ENCODE measurements around the gene GNAS-AS1. TPM values are rescaled to one million over a fixed set of nuclear protein-coding genes. Genes with fewer than 3 reads are reported as not detected.

The GNAS-AS1 gene
- polyA plus RNA-seq, 2 donors: 0.09 to 0.49 TPM

GRCh38 chr20:58793512-58794420, 56.9 kb downstream of the GNAS-AS1 start:
- no peak overlapping the region for H3K27ac ChIP-seq (ENCODE audit: low read depth in 2 of 2, low read length in 1 of 2)
- H3K4me1 ChIP-seq (ENCODE audit: control insufficient read depth in 2 of 2, insufficient read depth in 2 of 2, low read length in 1 of 2): no peaks in the 10 kb centered on the region
- H3K4me3 ChIP-seq (ENCODE audit: low read depth in 1 of 2, low read length in 2 of 2): no peak overlapping the region
- peaks cover 0 to 3% of the 10 kb centered on the region in 2 donors for H3K9me3 ChIP-seq (ENCODE audit: control insufficient read depth in 2 of 2, insufficient read depth in 1 of 2, low read depth in 1 of 2, low read length in 1 of 2)
- H3K27me3 ChIP-seq (ENCODE audit: control insufficient read depth in 1 of 2, insufficient read depth in 2 of 2, low read length in 2 of 2): no peaks in the 10 kb centered on the region
- H3K36me3 ChIP-seq (ENCODE audit: control insufficient read depth in 2 of 2, insufficient read depth in 2 of 2, low read length in 1 of 2): no peaks in the 10 kb centered on the region
- 83 to 88% methylated on average over 29 of the region's 29 CpGs for WGBS, 2 donors

DNA sequence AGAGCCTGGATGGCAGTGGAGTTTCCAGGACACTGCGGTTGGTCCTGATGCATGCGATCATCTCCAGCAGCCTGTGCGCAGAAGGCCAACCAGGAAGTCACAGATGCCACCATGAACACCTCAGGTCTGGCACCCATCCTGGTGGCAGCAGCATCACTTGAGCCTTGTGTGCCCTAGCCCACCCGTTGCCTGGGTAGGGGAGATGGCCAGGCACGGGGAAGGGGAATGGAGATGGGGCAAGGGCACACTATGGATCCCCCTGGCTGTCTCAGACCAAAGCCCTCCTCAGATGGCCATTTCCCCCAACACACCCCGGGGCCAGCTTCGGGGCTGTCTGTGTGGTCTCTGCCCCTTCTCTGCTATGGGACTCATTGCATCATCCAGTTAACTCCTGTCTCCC, 58.3 kb downstream of the GNAS-AS1 start:
- H3K9me3 ChIP-seq (ENCODE audit: control insufficient read depth in 2 of 2, insufficient read depth in 1 of 2, low read depth in 1 of 2, low read length in 1 of 2): peaks cover 0 to 3% of the 10 kb centered on the region in 2 donors
- no peaks in the 10 kb centered on the region for H3K36me3 ChIP-seq (ENCODE audit: control insufficient read depth in 2 of 2, insufficient read depth in 2 of 2, low read length in 1 of 2)
- no peak overlapping the region for H3K27ac ChIP-seq (ENCODE audit: low read depth in 2 of 2, low read length in 1 of 2)
- no peaks in the 10 kb centered on the region for H3K27me3 ChIP-seq (ENCODE audit: control insufficient read depth in 1 of 2, insufficient read depth in 2 of 2, low read length in 2 of 2)
- H3K4me3 ChIP-seq (ENCODE audit: low read depth in 1 of 2, low read length in 2 of 2): no peak overlapping the region
- WGBS, 2 donors: 88 to 92% methylated on average over 7 of the region's 7 CpGs
- no peaks in the 10 kb centered on the region for H3K4me1 ChIP-seq (ENCODE audit: control insufficient read depth in 2 of 2, insufficient read depth in 2 of 2, low read length in 1 of 2)

DNA sequence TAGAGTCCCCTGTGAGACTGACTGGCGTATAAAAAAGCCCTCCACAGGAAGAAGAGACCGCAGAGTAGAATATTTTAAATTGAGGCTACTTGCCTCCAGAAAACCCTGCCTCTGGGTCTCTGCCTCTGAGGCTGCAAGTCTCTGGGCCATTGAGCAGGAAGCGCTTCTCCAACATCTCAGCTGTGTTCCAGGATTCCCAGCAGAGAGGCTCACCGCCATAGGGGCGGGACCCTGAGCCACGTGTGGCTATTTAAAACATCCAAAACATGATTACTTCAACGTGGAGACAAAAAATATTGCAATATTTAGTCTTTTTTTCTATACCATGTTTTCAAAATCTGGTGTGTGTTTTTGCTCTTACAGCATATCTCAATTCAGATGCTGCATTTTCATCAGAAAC, 59.4 kb downstream of the GNAS-AS1 start:
- Histone ChIP-seq H3K9me3 (ENCODE audit: control insufficient read depth in 2 of 2, insufficient read depth in 1 of 2, low read depth in 1 of 2, low read length in 1 of 2) (peaks cover 0 to 3% of the 10 kb centered on the region in 2 donors), H3K4me3 (ENCODE audit: low read depth in 1 of 2, low read length in 2 of 2) (no peak overlapping the region), H3K27me3 (ENCODE audit: control insufficient read depth in 1 of 2, insufficient read depth in 2 of 2, low read length in 2 of 2) (no peaks in the 10 kb centered on the region), H3K27ac (ENCODE audit: low read depth in 2 of 2, low read length in 1 of 2) (no peak overlapping the region), H3K4me1 (ENCODE audit: control insufficient read depth in 2 of 2, insufficient read depth in 2 of 2, low read length in 1 of 2) (no peaks in the 10 kb centered on the region), H3K36me3 (ENCODE audit: control insufficient read depth in 2 of 2, insufficient read depth in 2 of 2, low read length in 1 of 2) (no peaks in the 10 kb centered on the region)
- 41 to 42% methylated on average over 7 of the region's 7 CpGs for WGBS, 2 donors

DNA sequence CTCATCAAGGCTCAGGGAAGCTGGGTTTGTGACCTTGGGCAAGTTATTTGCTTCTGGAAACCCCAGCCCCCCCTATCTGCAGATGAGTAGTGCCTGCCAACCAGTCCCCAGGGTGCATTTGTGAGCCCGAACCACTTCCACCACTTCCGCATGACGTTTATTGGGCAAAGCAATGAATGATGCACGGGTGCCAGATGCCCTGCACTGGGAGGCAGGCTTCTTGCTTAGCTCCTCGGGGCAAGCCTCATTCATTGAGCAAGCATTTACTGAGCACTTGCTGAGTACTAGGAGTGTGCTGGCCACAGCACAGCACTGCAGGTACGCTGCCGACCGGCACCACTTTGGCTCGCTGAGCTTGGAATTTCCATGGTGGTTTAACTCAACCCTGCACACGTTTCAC, 60.2 kb downstream of the GNAS-AS1 start:
- no peaks in the 10 kb centered on the region for H3K27me3 ChIP-seq (ENCODE audit: control insufficient read depth in 1 of 2, insufficient read depth in 2 of 2, low read length in 2 of 2)
- no peak overlapping the region for H3K4me3 ChIP-seq (ENCODE audit: low read depth in 1 of 2, low read length in 2 of 2)
- H3K9me3 ChIP-seq (ENCODE audit: control insufficient read depth in 2 of 2, insufficient read depth in 1 of 2, low read depth in 1 of 2, low read length in 1 of 2): peaks cover 0 to 3% of the 10 kb centered on the region in 2 donors
- 60 to 66% methylated on average over 10 of the region's 10 CpGs for WGBS, 2 donors
- H3K36me3 ChIP-seq (ENCODE audit: control insufficient read depth in 2 of 2, insufficient read depth in 2 of 2, low read length in 1 of 2): no peaks in the 10 kb centered on the region
- H3K4me1 ChIP-seq (ENCODE audit: control insufficient read depth in 2 of 2, insufficient read depth in 2 of 2, low read length in 1 of 2): no peaks in the 10 kb centered on the region
- no peak overlapping the region for H3K27ac ChIP-seq (ENCODE audit: low read depth in 2 of 2, low read length in 1 of 2)

- 77 to 83% methylated on average over 15 of the region's 15 CpGs for WGBS, 2 donors
- no peaks in the 10 kb centered on the region for H3K27me3 ChIP-seq (ENCODE audit: control insufficient read depth in 1 of 2, insufficient read depth in 2 of 2, low read length in 2 of 2)
- H3K9me3 ChIP-seq (ENCODE audit: control insufficient read depth in 2 of 2, insufficient read depth in 1 of 2, low read depth in 1 of 2, low read length in 1 of 2): peaks cover 0 to 3% of the 10 kb centered on the region in 2 donors
- H3K4me3 ChIP-seq (ENCODE audit: low read depth in 1 of 2, low read length in 2 of 2): no peak overlapping the region
- H3K36me3 ChIP-seq (ENCODE audit: control insufficient read depth in 2 of 2, insufficient read depth in 2 of 2, low read length in 1 of 2): no peaks in the 10 kb centered on the region
- H3K27ac ChIP-seq (ENCODE audit: low read depth in 2 of 2, low read length in 1 of 2): no peak overlapping the region
- H3K4me1 ChIP-seq (ENCODE audit: control insufficient read depth in 2 of 2, insufficient read depth in 2 of 2, low read length in 1 of 2): no peaks in the 10 kb centered on the region
Observed at GRCh38 chr20:58788896-58789544, 61.7 kb downstream of the GNAS-AS1 start.

DNA sequence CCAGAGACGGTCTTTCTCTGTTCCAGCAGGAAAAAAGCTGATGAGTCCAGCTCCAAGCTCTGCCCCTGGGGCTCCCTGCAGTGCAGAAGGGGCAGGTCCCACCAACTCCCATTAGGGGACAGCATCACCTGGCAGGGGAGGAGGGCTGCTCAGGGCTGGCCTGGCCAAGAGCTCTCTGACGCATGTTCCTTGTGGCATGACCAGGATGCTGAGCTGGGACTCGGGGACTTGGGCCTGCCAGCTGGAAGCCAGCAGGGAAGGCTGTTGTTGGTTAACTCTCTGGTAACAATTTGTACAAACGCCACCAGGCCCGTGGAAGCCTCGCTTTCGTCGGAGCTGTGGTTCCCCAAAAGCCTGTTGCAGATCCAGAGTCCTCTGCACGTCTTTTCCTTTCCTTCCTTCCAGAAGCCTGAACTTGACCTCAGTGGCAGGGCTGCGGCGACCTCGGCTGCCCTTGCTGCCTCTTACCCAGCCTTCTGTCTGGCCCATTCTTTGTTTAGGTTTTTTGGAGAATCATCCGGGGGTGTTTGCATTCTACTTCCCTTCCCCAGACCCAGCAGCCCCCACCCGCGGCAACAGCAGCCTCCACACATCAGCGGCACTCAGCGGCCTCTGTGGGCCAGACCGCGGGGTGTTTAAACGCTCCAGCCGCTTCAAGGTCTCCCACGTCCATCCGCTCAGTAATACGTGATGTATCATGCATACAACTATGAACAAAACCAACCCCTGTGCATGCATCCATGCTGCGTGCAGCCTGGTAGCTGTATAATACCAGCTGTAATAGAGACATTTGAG, 63.3 kb downstream of the GNAS-AS1 start:
- Histone ChIP-seq H3K27me3 (ENCODE audit: control insufficient read depth in 1 of 2, insufficient read depth in 2 of 2, low read length in 2 of 2) (no peaks in the 10 kb centered on the region), H3K4me1 (ENCODE audit: control insufficient read depth in 2 of 2, insufficient read depth in 2 of 2, low read length in 1 of 2) (no peaks in the 10 kb centered on the region), H3K9me3 (ENCODE audit: control insufficient read depth in 2 of 2, insufficient read depth in 1 of 2, low read depth in 1 of 2, low read length in 1 of 2) (peaks cover 0 to 3% of the 10 kb centered on the region in 2 donors), H3K4me3 (ENCODE audit: low read depth in 1 of 2, low read length in 2 of 2) (no peak overlapping the region), H3K27ac (ENCODE audit: low read depth in 2 of 2, low read length in 1 of 2) (no peak overlapping the region), H3K36me3 (ENCODE audit: control insufficient read depth in 2 of 2, insufficient read depth in 2 of 2, low read length in 1 of 2) (no peaks in the 10 kb centered on the region)
- WGBS, 2 donors: 85 to 88% methylated on average over 25 of the region's 25 CpGs

DNA sequence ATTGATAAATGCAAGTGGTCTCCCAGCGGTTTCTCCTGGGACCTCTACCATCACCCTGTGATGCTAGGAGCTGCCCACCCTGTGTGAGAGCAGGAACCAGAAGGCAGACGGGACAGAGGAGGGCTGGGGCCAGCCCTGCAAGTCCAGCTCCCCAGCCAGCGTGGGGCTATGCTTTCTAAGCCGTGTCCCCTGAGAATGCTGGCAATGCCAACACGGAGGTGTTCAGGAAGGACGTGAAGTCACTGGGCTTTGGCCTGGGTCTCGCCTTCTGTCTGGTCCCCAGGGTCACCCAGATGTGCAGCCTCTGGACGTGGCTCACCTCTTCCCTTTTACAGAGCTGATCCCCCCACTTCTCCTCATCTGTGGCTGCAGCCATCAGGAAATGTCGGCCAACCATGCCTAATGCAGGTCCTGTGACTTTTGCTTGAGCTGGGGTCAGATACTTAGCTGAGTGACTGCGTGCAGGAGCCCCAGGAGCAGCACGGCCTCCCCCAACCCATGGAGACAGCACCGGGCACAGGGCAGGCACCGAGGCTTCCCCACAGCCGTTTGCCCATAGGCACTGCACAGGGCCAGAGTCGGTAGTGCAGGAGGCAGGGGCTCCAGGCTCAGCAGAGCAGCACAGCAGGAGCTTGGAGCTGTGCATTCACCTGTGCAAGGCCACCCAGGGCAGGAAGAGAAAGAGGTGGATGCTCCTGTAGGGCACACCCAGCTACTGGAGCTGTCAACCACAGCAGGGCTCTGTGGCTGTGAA, 66.2 kb downstream of the GNAS-AS1 start:
- no peaks in the 10 kb centered on the region for H3K27me3 ChIP-seq (ENCODE audit: control insufficient read depth in 1 of 2, insufficient read depth in 2 of 2, low read length in 2 of 2)
- no peaks in the 10 kb centered on the region for H3K9me3 ChIP-seq (ENCODE audit: control insufficient read depth in 2 of 2, insufficient read depth in 1 of 2, low read depth in 1 of 2, low read length in 1 of 2)
- no peaks in the 10 kb centered on the region for H3K36me3 ChIP-seq (ENCODE audit: control insufficient read depth in 2 of 2, insufficient read depth in 2 of 2, low read length in 1 of 2)
- H3K4me1 ChIP-seq (ENCODE audit: control insufficient read depth in 2 of 2, insufficient read depth in 2 of 2, low read length in 1 of 2): no peaks in the 10 kb centered on the region
- 73 to 83% methylated on average over 15 of the region's 15 CpGs for WGBS, 2 donors
- H3K27ac ChIP-seq (ENCODE audit: low read depth in 2 of 2, low read length in 1 of 2): no peak overlapping the region
- no peak overlapping the region for H3K4me3 ChIP-seq (ENCODE audit: low read depth in 1 of 2, low read length in 2 of 2)

GRCh38 chr20:58783511-58784011, 67.1 kb downstream of the GNAS-AS1 start:
- no peak overlapping the region for H3K27ac ChIP-seq (ENCODE audit: low read depth in 2 of 2, low read length in 1 of 2)
- no peaks in the 10 kb centered on the region for H3K9me3 ChIP-seq (ENCODE audit: control insufficient read depth in 2 of 2, insufficient read depth in 1 of 2, low read depth in 1 of 2, low read length in 1 of 2)
- H3K27me3 ChIP-seq (ENCODE audit: control insufficient read depth in 1 of 2, insufficient read depth in 2 of 2, low read length in 2 of 2): no peaks in the 10 kb centered on the region
- no peak overlapping the region for H3K4me3 ChIP-seq (ENCODE audit: low read depth in 1 of 2, low read length in 2 of 2)
- H3K4me1 ChIP-seq (ENCODE audit: control insufficient read depth in 2 of 2, insufficient read depth in 2 of 2, low read length in 1 of 2): no peaks in the 10 kb centered on the region
- H3K36me3 ChIP-seq (ENCODE audit: control insufficient read depth in 2 of 2, insufficient read depth in 2 of 2, low read length in 1 of 2): no peaks in the 10 kb centered on the region
- 77 to 78% methylated on average over 12 of the region's 12 CpGs for whole genome bisulfite sequencing, 2 donors

DNA sequence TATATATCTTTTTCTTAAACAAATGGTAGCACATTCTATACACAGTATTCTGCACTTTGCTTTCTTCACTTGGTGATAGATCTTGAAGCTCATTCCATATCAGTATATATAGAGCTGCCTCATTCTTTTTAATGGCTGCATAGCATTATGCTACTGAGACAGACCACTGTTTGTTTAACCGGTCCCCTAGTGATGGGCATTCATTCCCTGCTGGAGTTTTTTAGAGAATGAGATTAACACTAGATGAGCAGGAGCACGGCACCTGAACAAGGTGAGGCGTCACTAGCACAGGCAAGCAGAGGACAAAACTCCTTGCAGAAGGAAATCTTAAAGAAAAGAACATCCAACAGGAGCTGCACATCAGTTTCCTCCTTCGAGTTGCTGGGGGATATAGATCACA, 69.6 kb downstream of the GNAS-AS1 start:
- H3K36me3 ChIP-seq (ENCODE audit: control insufficient read depth in 2 of 2, insufficient read depth in 2 of 2, low read length in 1 of 2): no peaks in the 10 kb centered on the region
- H3K27ac ChIP-seq (ENCODE audit: low read depth in 2 of 2, low read length in 1 of 2): no peak overlapping the region
- WGBS, 2 donors: 61 to 70% methylated on average over 4 of the region's 4 CpGs
- no peaks in the 10 kb centered on the region for H3K27me3 ChIP-seq (ENCODE audit: control insufficient read depth in 1 of 2, insufficient read depth in 2 of 2, low read length in 2 of 2)
- no peaks in the 10 kb centered on the region for H3K4me1 ChIP-seq (ENCODE audit: control insufficient read depth in 2 of 2, insufficient read depth in 2 of 2, low read length in 1 of 2)
- no peaks in the 10 kb centered on the region for H3K9me3 ChIP-seq (ENCODE audit: control insufficient read depth in 2 of 2, insufficient read depth in 1 of 2, low read depth in 1 of 2, low read length in 1 of 2)
- no peak overlapping the region for H3K4me3 ChIP-seq (ENCODE audit: low read depth in 1 of 2, low read length in 2 of 2)

Measured in esophagus (tissue), 2 donors.